Measurements from ENCODE around the gene STING1. TPM values are rescaled to one million over a fixed set of nuclear protein-coding genes. Genes with fewer than 3 reads are reported as not detected.
"Not testable (repeated sequence)": the region's sequence is repeated elsewhere in the genome, so short reads cannot be mapped to it uniquely, and the experiment has no call there.

The STING1 gene
- total RNA-seq (100 to 1,000 TPM; 151 to 160 TPM), total RNA-seq (134 to 226 reads per million in 2 donors)

- Mint-ChIP-seq H3K27me3 (no peaks in the 10 kb centered on the region), H3K36me3 (ENCODE audit: low read depth) (peaks cover 3% of the 10 kb centered on the region), H3K4me3 (peak within 1 kb of the TSS; percentile 96), H3K4me1 (peaks cover 33% of the 10 kb centered on the region), H3K27ac (peak within 1 kb of the TSS; percentile 96)
- H3K9me3 ChIP-seq (ENCODE audit: control insufficient read depth, low read length, poor library complexity, severe bottlenecking) = no peaks in the 10 kb centered on the region
- ATAC-seq (peak; percentile 84), DNase-seq (peak; percentile 23 to 45 (median 33))
Measured at GRCh38 chr5:139482050-139482889, at the start of gene STING1. TSS of gene STING1 (minus strand) at chr5:139482758. CDS start at chr5:139481704, 1,054 bp downstream.

GRCh38 chr5:139531772-139532169 is 49.2 kb upstream of the STING1 start:
- H3K9me3 ChIP-seq (ENCODE audit: control insufficient read depth, low read length, poor library complexity, severe bottlenecking) = no peaks in the 10 kb centered on the region
- H3K27me3 Mint-ChIP-seq = no peaks in the 10 kb centered on the region
- H3K36me3 Mint-ChIP-seq (ENCODE audit: low read depth) = no peaks in the 10 kb centered on the region
- no peak overlapping the region for H3K27ac Mint-ChIP-seq
- no peak for ATAC-seq
- no peak for DNase-seq
- no peak overlapping the region for H3K4me3 Mint-ChIP-seq
- H3K4me1 Mint-ChIP-seq = peaks cover 2% of the 10 kb centered on the region

GRCh38 chr5:139530079-139530478 is 47.5 kb upstream of the STING1 start:
- H3K27ac Mint-ChIP-seq, H3K27me3 Mint-ChIP-seq, ATAC-seq: not testable (repeated sequence)

GRCh38 chr5:139528695-139529094 is 46.1 kb upstream of the STING1 start:
- not testable (repeated sequence) for ATAC-seq; H3K9me3 ChIP-seq (ENCODE audit: control insufficient read depth, low read length, poor library complexity, severe bottlenecking); H3K4me3 Mint-ChIP-seq; H3K4me1 Mint-ChIP-seq; H3K27ac Mint-ChIP-seq; DNase-seq; H3K36me3 Mint-ChIP-seq (ENCODE audit: low read depth); H3K27me3 Mint-ChIP-seq

More at GRCh38 chr5:139530079-139530478, 47.5 kb upstream of the STING1 start:
- not testable (repeated sequence) for H3K4me1 Mint-ChIP-seq; H3K4me3 Mint-ChIP-seq; DNase-seq; H3K36me3 Mint-ChIP-seq (ENCODE audit: low read depth); H3K9me3 ChIP-seq (ENCODE audit: control insufficient read depth, low read length, poor library complexity, severe bottlenecking)

- H3K4me3 Mint-ChIP-seq; H3K27ac Mint-ChIP-seq; ATAC-seq; H3K9me3 ChIP-seq (ENCODE audit: control insufficient read depth, low read length, poor library complexity, severe bottlenecking); H3K36me3 Mint-ChIP-seq (ENCODE audit: low read depth); DNase-seq; H3K27me3 Mint-ChIP-seq; H3K4me1 Mint-ChIP-seq: not testable (repeated sequence)
Measured at GRCh38 chr5:139527896-139528467, 45.4 kb upstream of the STING1 start.

GRCh38 chr5:139527090-139527470 is 44.5 kb upstream of the STING1 start:
- H3K9me3 ChIP-seq (ENCODE audit: control insufficient read depth, low read length, poor library complexity, severe bottlenecking); H3K27me3 Mint-ChIP-seq; H3K4me3 Mint-ChIP-seq; H3K4me1 Mint-ChIP-seq; H3K27ac Mint-ChIP-seq; H3K36me3 Mint-ChIP-seq (ENCODE audit: low read depth); DNase-seq; ATAC-seq: not testable (repeated sequence)

- H3K27ac Mint-ChIP-seq; H3K9me3 ChIP-seq (ENCODE audit: control insufficient read depth, low read length, poor library complexity, severe bottlenecking); ATAC-seq; H3K27me3 Mint-ChIP-seq; H3K4me1 Mint-ChIP-seq; H3K36me3 Mint-ChIP-seq (ENCODE audit: low read depth); H3K4me3 Mint-ChIP-seq; DNase-seq: not testable (repeated sequence)
Measured at GRCh38 chr5:139526309-139527089, 43.9 kb upstream of the STING1 start.

GRCh38 chr5:139525586-139526308 is 43.2 kb upstream of the STING1 start:
- not testable (repeated sequence) for DNase-seq; H3K27me3 Mint-ChIP-seq; H3K9me3 ChIP-seq (ENCODE audit: control insufficient read depth, low read length, poor library complexity, severe bottlenecking); H3K4me1 Mint-ChIP-seq; H3K27ac Mint-ChIP-seq; ATAC-seq; H3K36me3 Mint-ChIP-seq (ENCODE audit: low read depth); H3K4me3 Mint-ChIP-seq

- H3K4me1 Mint-ChIP-seq = peaks cover 4% of the 10 kb centered on the region
- no peak for DNase-seq
- no peaks in the 10 kb centered on the region for H3K27me3 Mint-ChIP-seq
- H3K36me3 Mint-ChIP-seq (ENCODE audit: low read depth) = no peaks in the 10 kb centered on the region
- H3K27ac Mint-ChIP-seq = no peak overlapping the region
- ATAC-seq = no peak
- no peaks in the 10 kb centered on the region for H3K9me3 ChIP-seq (ENCODE audit: control insufficient read depth, low read length, poor library complexity, severe bottlenecking)
- H3K4me3 Mint-ChIP-seq = no peak overlapping the region
Measured at GRCh38 chr5:139524940-139525585, 42.5 kb upstream of the STING1 start.

- Mint-ChIP-seq H3K27me3 (peaks cover 4% of the 10 kb centered on the region), H3K27ac (no peak overlapping the region)
- H3K9me3 ChIP-seq (ENCODE audit: control insufficient read depth, low read length, poor library complexity, severe bottlenecking) = no peaks in the 10 kb centered on the region
Measured at GRCh38 chr5:139524446-139524845, 41.9 kb upstream of the STING1 start.

GRCh38 chr5:139523635-139524445 is 41.3 kb upstream of the STING1 start:
- no peak overlapping the region for H3K27ac Mint-ChIP-seq
- H3K4me3 Mint-ChIP-seq = no peak overlapping the region
- H3K36me3 Mint-ChIP-seq (ENCODE audit: low read depth) = no peaks in the 10 kb centered on the region
- peaks cover 7% of the 10 kb centered on the region for H3K4me1 Mint-ChIP-seq
- no peak for ATAC-seq
- H3K27me3 Mint-ChIP-seq = peaks cover 10% of the 10 kb centered on the region
- no peaks in the 10 kb centered on the region for H3K9me3 ChIP-seq (ENCODE audit: control insufficient read depth, low read length, poor library complexity, severe bottlenecking)
- DNase-seq = no peak

More at GRCh38 chr5:139524446-139524845, 41.9 kb upstream of the STING1 start:
- no peak for ATAC-seq
- H3K4me1 Mint-ChIP-seq = peaks cover 4% of the 10 kb centered on the region
- no peaks in the 10 kb centered on the region for H3K36me3 Mint-ChIP-seq (ENCODE audit: low read depth)
- no peak for DNase-seq
- no peak overlapping the region for H3K4me3 Mint-ChIP-seq
